HG02588 (cell line): ENCODE data around the gene FUOM.
"Not testable (repeated sequence)": the region's sequence is repeated elsewhere in the genome, so short reads cannot be mapped to it uniquely, and the experiment has no call there.

Experiments used
- ATAC-seq: cut with Tn5 transposase; IDR thresholded peaks from one replicate; pipeline ENCODE4 v1.9.1; 2021; ENCODE audit warnings: mild to moderate bottlenecking, moderate library complexity; ENCODE audit not compliant: unreplicated experiment

The FUOM gene

DNA sequence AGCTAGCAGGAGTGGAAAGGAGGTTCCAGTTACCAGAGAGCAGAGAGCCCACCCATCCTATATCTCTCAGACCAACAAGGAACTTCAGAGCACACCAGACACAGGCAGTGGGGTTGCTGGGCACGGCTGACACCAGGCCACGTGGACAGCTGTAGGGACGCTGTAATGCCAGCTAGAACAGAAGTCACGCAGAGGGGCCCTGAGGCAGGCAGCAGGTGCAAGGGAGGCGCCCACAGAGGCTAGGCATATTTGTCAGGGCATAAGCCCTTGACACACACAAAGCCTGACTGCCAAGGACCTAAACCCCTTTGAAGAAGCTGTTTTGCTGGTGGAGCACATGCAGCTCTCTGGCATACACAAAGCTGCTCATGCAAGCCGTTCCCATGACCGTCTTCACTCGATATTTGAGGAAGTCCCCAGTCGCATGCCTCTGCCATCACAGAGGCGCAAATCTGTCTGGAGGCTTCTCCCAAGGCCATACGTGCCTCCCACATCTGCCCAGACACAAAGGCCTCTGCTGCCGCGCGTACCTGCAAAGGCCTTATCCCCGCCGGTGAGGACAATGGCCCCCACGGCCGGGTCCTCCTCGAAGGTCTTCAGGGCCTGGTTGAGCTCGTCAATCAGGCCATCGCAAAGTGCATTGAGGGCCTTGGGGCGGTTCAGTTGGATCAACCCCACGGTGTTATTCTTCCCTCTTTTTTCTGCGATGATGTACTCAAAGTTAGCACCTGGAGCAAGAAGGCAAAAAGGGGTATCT is 12.4 kb upstream of the FUOM start:
- no peak for ATAC-seq

GRCh38 chr10:133368153-133368552 is 10.3 kb upstream of the FUOM start:
- ATAC-seq: no peak

- not testable (repeated sequence) for ATAC-seq
Observed at GRCh38 chr10:133367461-133367860, 9.6 kb upstream of the FUOM start.

DNA sequence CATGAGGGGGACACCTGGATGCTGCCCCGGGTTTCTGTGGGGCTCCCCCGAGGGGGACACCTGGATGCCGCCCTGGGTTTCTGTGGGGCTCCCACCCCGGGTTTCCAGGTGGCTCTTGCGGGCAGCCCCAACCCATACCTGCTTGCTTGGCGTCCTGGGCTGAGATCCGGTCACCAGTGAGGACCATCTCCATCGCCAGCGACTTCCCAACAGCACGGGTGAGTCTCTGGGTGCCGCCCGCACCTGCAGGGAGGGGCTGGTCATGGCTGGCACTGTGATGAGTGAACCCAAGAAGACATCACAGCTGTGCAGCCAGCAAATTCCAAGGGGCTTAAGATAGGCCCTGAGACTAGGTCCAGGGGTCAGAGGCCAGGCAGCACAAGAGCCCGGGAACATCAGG is 8.9 kb upstream of the FUOM start:
- no peak for ATAC-seq

DNA sequence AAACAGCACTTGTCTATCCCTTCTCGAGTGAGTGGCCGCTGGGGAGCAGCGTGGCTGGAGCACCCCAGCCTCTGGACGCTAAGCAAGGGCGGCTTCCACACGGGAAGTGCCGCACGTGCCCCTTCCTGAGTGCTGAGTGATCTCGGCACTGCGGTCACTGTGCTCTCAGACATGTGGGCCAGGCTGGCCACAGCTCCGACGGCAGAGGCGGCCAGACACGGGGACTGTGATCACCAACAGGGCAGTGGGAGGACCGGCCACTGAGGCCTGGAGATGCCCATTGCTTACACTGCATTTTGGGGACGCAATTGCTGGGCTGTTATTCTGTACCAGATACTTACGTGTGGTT is 8.3 kb upstream of the FUOM start:
- no peak for ATAC-seq

DNA sequence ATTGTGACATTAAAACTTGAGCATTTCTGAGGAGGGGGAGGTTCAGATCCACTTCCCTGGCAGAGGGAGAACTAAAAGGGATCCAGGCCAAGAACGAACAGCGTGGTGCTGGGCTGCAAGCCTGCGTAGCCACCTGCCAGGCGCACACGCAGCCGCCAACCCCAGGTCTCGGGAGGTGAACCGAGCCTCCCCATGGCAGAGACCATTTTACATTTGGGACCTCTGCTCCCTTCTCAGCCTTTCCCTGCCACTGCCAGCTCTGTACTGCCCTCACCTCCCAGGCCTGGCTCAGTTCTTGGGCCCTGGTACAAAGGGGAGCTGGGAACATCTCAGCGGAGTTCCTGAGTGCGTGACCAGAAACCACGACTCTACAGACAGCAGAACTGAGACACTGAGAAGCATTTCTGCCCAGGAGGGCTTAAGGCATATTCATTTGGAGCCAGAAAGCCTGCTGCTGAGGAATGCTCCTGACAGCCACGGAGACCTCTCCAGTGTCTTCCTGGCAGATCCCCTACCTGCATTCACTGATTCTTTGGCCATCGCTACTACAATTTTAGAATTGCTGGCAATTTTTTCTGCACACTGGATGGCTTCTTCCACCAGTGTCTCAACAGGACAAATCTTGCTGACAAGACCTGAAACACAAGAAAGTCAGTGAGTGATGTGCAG is 7.8 kb upstream of the FUOM start:
- ATAC-seq: no peak

DNA sequence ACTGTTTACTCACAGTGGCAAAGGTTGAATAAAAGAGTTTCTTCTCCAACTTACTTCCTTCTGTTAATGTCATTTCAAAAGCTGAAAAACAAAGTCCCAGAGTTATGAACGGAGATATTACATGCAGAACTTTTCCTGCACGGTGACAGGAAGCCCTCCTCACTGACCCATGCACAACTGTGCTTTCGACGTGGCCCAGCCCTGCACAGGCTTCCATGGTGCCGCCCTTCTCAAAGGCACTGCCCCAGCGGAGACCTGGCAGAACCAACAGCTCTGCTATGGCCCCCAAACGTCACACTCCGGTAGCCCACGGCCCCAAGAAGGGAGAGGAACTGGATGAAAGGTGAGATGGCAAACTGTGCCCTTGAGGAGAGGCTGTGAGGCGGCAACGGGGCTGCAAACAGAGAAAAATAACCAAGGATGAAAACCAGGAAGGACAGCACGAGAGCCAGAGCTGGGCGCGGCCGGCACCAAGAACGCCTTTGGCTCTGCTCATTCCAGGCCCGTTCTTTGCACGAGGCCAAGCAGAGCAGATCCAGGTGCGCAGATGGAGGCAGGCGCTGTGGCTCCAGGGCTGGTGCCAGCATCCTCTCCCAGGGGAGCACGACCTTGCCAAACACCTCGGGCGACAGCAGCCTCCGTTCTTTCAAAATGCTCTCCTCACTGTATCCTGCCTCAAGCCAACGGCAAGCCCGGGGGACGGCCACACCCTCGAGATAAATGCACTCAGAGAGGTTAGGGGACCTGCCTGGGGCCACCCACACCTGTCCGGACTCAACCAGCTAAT is 7.0 kb upstream of the FUOM start:
- ATAC-seq: no peak

- ATAC-seq: no peak
Observed at GRCh38 chr10:133362846-133363245, 5.0 kb upstream of the FUOM start.

DNA sequence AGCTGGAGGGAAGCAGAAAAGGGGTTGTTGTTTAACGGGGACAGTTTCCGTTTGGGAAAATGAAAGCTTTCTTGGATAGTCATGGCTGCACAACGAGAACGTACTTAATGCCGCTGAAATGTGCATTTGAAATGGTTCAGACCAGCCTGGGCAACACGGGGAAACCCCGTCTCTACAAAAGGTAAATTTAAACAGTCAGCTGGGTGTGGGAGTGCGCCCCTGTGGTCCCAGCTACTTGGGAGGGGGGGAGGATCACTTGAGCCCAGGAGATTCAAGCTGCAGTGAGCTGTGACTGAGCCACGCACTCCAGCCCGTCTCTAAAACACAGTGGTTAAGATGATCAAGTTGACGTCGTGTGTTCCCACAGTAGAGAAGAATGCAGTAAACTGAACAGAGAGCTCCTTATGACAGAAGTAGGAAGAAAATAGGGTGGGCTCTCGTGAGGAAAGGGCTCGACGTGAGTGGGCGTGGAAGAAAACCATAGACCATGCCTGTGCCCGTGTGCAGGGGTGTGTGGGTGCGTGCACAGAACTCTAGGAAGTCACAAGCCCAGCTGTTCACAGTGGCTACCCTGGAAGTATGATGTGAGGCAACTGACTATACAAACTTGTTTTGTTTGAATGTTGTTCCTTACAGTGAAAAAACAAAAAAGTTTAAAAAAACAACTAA is 4.1 kb upstream of the FUOM start:
- no peak for ATAC-seq

DNA sequence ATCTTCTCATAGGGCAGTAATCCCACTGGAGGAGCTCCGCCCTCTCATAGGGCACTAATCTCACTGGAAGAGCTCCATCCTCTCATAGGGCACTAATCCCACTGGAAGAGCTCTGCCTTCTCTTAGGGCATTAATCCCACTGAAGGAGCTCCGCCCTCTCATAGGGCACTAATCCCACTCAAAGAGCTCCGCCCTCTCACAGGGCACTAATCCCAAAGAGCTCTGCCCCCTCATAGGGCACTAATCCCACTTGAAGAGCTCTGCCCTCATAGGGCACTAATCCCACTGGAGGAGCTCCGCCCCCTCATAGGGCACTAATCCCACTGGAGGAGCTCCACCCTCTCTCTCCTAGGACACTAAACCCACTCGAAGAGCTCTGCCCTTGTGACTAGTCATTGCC is 3.4 kb upstream of the FUOM start:
- no peak for ATAC-seq

GRCh38 chr10:133359972-133360610 is 2.3 kb upstream of the FUOM start:
- no peak for ATAC-seq

DNA sequence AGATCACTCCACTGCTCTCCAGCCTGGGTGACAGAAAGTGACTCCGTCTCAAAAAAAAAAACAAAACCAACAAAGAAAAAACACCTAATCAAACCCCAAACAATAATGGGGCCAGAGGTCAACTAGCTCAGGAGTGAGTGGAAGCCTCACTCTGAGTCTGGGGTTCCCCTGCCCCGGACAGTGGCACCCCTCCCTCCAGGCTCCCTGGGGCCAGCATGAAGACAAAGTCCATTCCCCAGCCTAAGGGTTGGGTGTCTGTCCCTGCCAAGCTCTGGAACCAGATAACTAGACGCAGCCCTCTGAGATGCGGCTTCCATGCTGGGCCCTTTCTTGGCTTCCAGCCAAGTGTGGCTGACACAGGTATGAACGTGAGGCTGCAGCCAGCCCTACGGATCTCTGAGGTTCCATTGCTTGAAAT is 1.7 kb upstream of the FUOM start:
- no peak for ATAC-seq

- no peak for ATAC-seq
Observed at GRCh38 chr10:133358925-133359310, 1.1 kb upstream of the FUOM start.

DNA sequence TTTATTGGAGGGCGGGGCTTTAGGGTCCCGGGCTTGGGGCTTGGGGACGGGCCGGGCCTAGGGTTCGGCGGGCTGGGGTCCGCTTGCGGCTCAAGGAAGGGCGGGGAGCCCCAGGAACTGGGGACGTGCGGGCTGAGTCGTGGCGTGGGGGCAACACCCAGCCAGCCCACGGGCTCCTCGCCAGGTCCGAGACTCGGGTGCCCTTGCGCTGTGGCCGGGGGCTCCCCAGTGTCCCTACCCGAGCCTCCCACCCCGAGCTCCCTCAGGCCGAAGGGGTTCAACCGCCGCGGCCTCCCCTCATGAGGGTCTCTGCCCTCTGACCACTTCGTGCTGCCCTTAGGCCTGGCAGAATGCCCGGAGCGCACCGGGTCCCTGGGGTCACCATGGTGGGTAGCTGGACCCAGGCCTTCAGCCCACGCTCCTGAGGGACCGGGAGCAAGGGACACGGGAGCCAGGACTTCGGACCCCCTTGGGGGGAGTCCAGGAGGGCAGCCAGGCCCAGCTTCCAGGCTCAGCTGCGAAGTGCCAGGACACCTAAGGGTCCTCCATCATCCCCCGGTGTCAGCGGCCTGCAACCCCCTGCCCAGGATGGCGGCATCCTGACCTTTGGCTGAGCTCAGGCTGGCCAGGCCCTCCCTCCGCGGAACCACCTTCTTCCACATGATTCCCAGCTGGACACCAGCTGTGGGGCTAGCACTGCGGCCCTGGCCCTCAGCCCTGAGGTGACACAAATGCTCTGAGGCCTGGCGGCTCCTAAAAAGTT is 524 bp upstream of the FUOM start:
- peak; percentile 3 for ATAC-seq

DNA sequence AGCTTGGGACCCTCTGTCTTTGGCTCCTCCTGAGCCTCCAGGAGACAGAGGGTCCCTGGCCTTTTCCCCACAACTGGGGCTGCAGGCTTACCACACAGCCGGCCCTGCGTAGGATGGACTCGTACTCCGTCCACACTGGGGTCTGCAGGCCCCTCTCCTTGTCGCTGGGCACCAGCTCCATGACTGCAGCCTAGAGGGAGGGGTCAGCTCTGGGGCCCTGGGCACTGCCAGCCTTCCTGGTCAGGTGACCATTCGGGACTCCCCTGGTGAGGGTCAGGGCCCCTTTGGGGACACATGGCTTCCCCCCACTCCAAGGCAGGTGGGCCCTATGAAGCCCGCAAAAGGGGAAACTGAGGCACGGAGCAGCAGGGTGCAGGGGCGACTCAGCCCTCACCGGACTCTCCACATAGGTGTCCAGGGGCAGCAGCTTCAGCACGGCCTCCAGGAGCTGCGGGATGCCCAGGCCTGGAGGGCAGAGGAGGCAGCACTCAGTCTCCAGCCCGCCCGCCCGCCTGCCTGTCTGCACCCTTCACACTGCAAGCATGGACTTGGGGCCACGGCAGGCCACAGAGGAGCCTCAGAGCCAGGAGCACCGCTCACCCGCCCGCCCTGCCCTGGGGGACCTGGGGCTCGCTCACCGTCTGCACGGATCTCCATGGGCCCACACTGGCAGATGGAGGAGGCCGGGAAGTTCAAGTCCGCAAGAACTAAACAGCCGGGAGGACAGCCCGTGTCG is 1.1 kb downstream of the FUOM start:
- ATAC-seq: no peak

DNA sequence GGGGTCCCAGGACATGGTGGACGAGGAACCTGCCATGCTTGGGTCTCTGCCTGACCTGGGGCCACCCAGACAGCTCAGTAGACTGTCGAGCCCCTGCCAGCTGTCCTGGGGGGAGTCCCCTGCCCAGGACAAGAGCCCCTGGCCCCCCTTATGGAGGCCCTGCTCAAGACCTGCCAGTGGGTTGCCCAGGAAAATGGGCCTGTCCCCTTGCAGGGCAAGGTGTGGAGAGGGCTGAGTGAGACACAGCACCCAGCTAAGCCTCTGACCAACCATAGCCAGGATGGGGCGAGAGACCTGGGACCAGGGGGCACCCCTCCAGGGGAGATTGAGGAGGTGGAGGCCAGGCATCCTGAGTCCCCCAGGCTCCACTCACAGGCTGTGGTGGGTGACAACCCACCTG is 1.8 kb downstream of the FUOM start:
- ATAC-seq: no peak

DNA sequence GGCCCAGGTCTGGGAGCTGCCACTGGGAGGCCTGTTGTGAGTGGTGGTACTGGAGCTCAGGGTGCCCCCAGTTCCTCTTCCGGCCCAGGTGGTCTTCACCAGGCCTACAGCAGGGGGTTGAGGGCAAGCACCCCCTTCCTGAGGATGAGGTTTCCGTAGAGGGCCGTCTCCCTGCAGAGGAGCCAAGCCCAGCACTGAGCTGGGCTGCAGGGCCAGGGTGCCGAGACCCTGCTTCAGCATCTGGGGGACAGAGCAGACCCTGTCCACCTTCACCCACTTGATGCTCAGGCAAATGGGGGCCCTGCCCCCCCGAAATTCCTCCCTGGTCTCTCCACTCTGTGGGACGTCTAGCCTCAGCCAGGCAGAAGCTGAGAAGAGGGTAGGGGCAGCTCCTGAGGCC is 2.6 kb downstream of the FUOM start:
- ATAC-seq: no peak

- no peak for ATAC-seq
Observed at GRCh38 chr10:133354672-133355240, 3.1 kb downstream of the FUOM start.

- no peak for ATAC-seq
Observed at GRCh38 chr10:133353988-133354605, 3.7 kb downstream of the FUOM start.
